DOHH2 (cell line): Measurements from ENCODE around the gene ARNT2.

Experiments used
- H3F3A ChIP-seq: fragments of 200-600 bp; sonication (generic), shearing (Covaris generic); 2 replicates; pipeline ENCODE4 v1.6.0; 2016; ENCODE audit warnings: antibody characterized with exemption, mild to moderate bottlenecking; ENCODE audit not compliant: control insufficient read depth, insufficient read depth
- H3K27ac ChIP-seq: fragments of 200-600 bp; sonication (generic); 2 replicates; pipeline ENCODE4 v1.5.1; 2014; ENCODE audit warnings: low read depth, mild to moderate bottlenecking, low read length, moderate library complexity
- H3K27me3 ChIP-seq: fragments of 200-600 bp; sonication (generic); 2 replicates; pipeline ENCODE4 v1.6.1; 2014; ENCODE audit warnings: mild to moderate bottlenecking, low read length, mixed read lengths; ENCODE audit not compliant: control insufficient read depth
- H3K36me3 ChIP-seq: fragments of 200-600 bp; sonication (generic); 2 replicates; pipeline ENCODE4 v1.6.1; 2014; ENCODE audit warnings: mild to moderate bottlenecking, low read length, moderate library complexity, mixed read lengths; ENCODE audit not compliant: control insufficient read depth
- H3K4me1 ChIP-seq: fragments of 200-600 bp; sonication (generic); 2 replicates; pipeline ENCODE4 v1.6.1; 2014; ENCODE audit warnings: mild to moderate bottlenecking, low read length, mixed read lengths; ENCODE audit not compliant: control insufficient read depth
- H3K4me2 ChIP-seq: fragments of 200-600 bp; sonication (generic); 2 replicates; pipeline ENCODE4 v1.6.0; 2014; ENCODE audit warnings: mild to moderate bottlenecking, low read length, moderate library complexity
- H3K4me3 ChIP-seq: fragments of 200-600 bp; sonication (generic); 2 replicates; pipeline ENCODE4 v1.5.1; 2014; ENCODE audit warnings: mild to moderate bottlenecking, low read length, mixed read lengths
- H3K79me2 ChIP-seq: fragments of 200-600 bp; sonication (generic); 2 replicates; pipeline ENCODE4 v1.6.1; 2014; ENCODE audit warnings: mild to moderate bottlenecking, low read length, mixed read lengths; ENCODE audit not compliant: control insufficient read depth
- H3K9me2 ChIP-seq: fragments of 200-600 bp; sonication (generic); replicated peaks from 2 replicates; pipeline ENCODE4 v1.6.1; 2014; ENCODE audit warnings: mild to moderate bottlenecking, low read length, mixed read lengths; ENCODE audit not compliant: control insufficient read depth
- H3K9me3 ChIP-seq: fragments of 200-600 bp; sonication (generic); 2 replicates; pipeline ENCODE4 v1.6.1; 2014; ENCODE audit warnings: antibody characterized with exemption, low read length, mixed read lengths; ENCODE audit not compliant: control insufficient read depth, insufficient read depth
- H4K20me1 ChIP-seq: fragments of 200-600 bp; sonication (generic); 2 replicates; pipeline ENCODE4 v1.6.0; 2014; ENCODE audit warnings: low read depth, mild to moderate bottlenecking, antibody characterized with exemption, low read length, moderate library complexity; ENCODE audit not compliant: control insufficient read depth, insufficient read depth
- EZH2phosphoT487 ChIP-seq: fragments of 200-600 bp; sonication (generic); IDR thresholded peaks from 2 replicates; pipeline ENCODE4 v1.6.1; 2017; ENCODE audit warnings: borderline replicate concordance, mild to moderate bottlenecking, antibody characterized with exemption, low read length, moderate library complexity, mixed read lengths
- TF ChIP-seq, protein P1 (sequence below): fragments of 200-600 bp; sonication (generic); IDR thresholded peaks from one replicate; pipeline ENCODE4 v1.5.1; 2014; ENCODE audit warnings: antibody characterized with exemption, mild to moderate bottlenecking, low read depth, low read length; ENCODE audit not compliant: poor library complexity, severe bottlenecking

ARNT2 gene

DNA sequence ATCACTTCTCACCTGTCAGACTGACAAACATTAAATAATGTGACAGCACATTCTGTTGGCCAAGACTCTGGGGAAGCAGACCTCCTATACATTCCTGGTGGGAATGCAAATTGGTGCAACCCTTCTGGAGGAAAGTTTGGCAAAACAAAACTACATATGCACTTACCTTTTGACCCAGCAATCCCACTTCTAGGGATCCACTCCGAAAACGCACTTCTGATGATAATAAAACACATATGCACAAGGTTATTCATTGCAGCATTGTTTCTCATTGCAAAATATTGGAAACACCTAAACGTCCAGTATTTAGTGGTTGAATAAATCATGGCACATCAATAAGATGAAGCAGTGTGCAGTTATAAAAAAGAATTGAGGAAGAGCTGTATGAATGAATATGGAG lies 145.5 kb downstream of the ARNT2 start:
- H3K36me3 ChIP-seq, result no peaks in the 10 kb centered on the region
- H4K20me1 ChIP-seq, result no peaks in the 10 kb centered on the region
- H3K4me1 ChIP-seq, result no peaks in the 10 kb centered on the region
- no peak overlapping the region for H3K4me2 ChIP-seq
- H3K27ac ChIP-seq, result no peak overlapping the region
- peaks cover 12% of the 10 kb centered on the region for H3K27me3 ChIP-seq
- H3F3A ChIP-seq, result no peaks in the 10 kb centered on the region
- no peaks in the 10 kb centered on the region for H3K79me2 ChIP-seq
- TF ChIP-seq EZH2phosphoT487, result no peak
- TF ChIP-seq, protein P1, sequence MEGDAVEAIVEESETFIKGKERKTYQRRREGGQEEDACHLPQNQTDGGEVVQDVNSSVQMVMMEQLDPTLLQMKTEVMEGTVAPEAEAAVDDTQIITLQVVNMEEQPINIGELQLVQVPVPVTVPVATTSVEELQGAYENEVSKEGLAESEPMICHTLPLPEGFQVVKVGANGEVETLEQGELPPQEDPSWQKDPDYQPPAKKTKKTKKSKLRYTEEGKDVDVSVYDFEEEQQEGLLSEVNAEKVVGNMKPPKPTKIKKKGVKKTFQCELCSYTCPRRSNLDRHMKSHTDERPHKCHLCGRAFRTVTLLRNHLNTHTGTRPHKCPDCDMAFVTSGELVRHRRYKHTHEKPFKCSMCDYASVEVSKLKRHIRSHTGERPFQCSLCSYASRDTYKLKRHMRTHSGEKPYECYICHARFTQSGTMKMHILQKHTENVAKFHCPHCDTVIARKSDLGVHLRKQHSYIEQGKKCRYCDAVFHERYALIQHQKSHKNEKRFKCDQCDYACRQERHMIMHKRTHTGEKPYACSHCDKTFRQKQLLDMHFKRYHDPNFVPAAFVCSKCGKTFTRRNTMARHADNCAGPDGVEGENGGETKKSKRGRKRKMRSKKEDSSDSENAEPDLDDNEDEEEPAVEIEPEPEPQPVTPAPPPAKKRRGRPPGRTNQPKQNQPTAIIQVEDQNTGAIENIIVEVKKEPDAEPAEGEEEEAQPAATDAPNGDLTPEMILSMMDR, result no peak
- no peaks in the 10 kb centered on the region for H3K9me2 ChIP-seq
- no peaks in the 10 kb centered on the region for H3K9me3 ChIP-seq
- H3K4me3 ChIP-seq, result no peak overlapping the region

DNA sequence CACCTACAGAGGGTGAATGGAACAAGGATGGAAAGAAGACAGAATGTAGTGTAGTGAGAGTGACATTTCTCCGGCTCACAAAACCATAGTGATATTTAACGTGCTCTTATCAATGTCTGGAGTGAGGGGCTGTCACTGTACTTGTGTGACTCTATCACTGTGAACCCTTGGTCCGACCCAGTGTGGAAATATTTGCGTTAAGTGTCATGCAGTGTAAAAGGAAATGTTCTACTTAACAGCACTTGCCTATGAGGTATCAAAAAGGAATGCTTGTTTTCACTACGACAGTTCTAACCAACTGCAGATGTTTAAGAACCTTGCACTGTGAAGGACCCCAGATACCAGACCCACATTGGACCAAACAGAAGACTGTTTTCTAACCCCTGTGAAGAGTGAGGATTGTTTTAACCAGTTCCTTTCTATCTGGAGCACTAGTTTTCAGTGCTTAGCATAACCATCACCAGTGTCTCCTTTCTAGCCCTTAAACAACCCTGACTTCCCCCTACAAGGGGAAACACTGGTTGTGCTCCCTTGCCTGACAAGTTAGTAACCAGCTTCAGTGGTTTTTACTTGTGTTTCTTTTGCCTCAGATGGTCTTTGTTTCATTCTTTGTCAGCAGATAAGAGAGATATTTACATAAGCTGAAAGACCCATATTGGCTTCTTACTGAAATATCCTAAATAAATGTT lies 146.2 kb downstream of the ARNT2 start:
- no peaks in the 10 kb centered on the region for H3K9me2 ChIP-seq
- H3K4me3 ChIP-seq, result no peak overlapping the region
- no peaks in the 10 kb centered on the region for H3F3A ChIP-seq
- H3K27ac ChIP-seq, result no peak overlapping the region
- TF ChIP-seq EZH2phosphoT487, result no peak
- TF ChIP-seq, protein P1, result no peak
- H4K20me1 ChIP-seq, result no peaks in the 10 kb centered on the region
- peaks cover 12% of the 10 kb centered on the region for H3K27me3 ChIP-seq
- H3K4me1 ChIP-seq, result no peaks in the 10 kb centered on the region
- H3K9me3 ChIP-seq, result no peaks in the 10 kb centered on the region
- no peaks in the 10 kb centered on the region for H3K79me2 ChIP-seq
- H3K36me3 ChIP-seq, result no peaks in the 10 kb centered on the region
- H3K4me2 ChIP-seq, result no peak overlapping the region

DNA sequence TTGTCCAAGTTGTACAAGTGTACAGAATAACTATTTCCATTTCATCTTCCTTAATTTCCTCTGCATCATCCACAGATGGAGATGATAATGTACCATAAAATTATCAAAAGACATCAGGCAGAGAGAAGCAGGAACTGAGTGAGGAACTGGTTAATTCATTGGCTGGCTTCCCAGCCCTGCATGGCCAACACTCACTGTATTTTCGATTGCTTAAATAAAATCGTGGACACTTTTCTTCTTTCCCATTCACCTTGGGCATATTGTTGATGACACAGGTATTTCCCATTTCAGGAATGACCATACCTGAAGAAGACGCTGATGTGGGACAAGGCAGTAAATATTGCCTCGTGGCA lies 146.7 kb downstream of the ARNT2 start:
- no peaks in the 10 kb centered on the region for H3K9me3 ChIP-seq
- no peak overlapping the region for H3K27ac ChIP-seq
- no peak overlapping the region for H3K4me2 ChIP-seq
- TF ChIP-seq, protein P1, result no peak
- no peak for TF ChIP-seq EZH2phosphoT487
- no peaks in the 10 kb centered on the region for H3F3A ChIP-seq
- peaks cover 10% of the 10 kb centered on the region for H3K27me3 ChIP-seq
- H3K4me3 ChIP-seq, result no peak overlapping the region
- no peaks in the 10 kb centered on the region for H3K36me3 ChIP-seq
- no peaks in the 10 kb centered on the region for H3K4me1 ChIP-seq
- no peaks in the 10 kb centered on the region for H3K79me2 ChIP-seq
- no peaks in the 10 kb centered on the region for H4K20me1 ChIP-seq
- H3K9me2 ChIP-seq, result no peaks in the 10 kb centered on the region

DNA sequence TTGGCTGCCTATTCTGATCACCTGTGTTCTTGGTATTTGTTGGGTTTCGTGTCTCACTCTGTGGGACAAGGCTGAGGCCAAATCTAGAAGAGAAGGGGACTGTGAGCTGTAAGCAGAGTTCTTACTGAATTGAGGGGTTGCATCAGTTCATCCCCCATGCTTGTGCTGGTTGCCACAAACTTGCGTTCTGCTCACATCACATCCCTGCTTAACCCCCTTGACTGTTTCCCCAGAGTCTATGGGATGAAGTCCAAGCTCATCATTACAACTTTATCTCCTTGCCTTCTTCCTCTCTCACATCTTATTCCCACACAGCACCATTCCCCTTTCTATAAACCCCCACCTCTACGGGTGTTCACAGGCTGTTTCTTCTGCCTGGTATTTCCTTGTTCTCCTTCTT lies 147.2 kb downstream of the ARNT2 start:
- no peak overlapping the region for H3K4me2 ChIP-seq
- no peaks in the 10 kb centered on the region for H3F3A ChIP-seq
- H3K4me3 ChIP-seq, result no peak overlapping the region
- no peaks in the 10 kb centered on the region for H3K36me3 ChIP-seq
- no peak overlapping the region for H3K27ac ChIP-seq
- H3K9me2 ChIP-seq, result no peaks in the 10 kb centered on the region
- TF ChIP-seq, protein P1, result no peak
- no peak for TF ChIP-seq EZH2phosphoT487
- H4K20me1 ChIP-seq, result no peaks in the 10 kb centered on the region
- no peaks in the 10 kb centered on the region for H3K79me2 ChIP-seq
- H3K27me3 ChIP-seq, result peaks cover 5% of the 10 kb centered on the region
- H3K4me1 ChIP-seq, result no peaks in the 10 kb centered on the region
- no peaks in the 10 kb centered on the region for H3K9me3 ChIP-seq
